HG02623 (cell line): ENCODE data around the gene RUNX2.
"Not testable (repeated sequence)": the region's sequence is repeated elsewhere in the genome, so short reads cannot be mapped to it uniquely, and the experiment has no call there.

ENCODE experiments used
- ATAC-seq: cut with Tn5 transposase; IDR thresholded peaks from one replicate; pipeline ENCODE4 v1.9.1; 2021; ENCODE audit warnings: moderate library complexity; ENCODE audit not compliant: unreplicated experiment

Gene RUNX2

DNA sequence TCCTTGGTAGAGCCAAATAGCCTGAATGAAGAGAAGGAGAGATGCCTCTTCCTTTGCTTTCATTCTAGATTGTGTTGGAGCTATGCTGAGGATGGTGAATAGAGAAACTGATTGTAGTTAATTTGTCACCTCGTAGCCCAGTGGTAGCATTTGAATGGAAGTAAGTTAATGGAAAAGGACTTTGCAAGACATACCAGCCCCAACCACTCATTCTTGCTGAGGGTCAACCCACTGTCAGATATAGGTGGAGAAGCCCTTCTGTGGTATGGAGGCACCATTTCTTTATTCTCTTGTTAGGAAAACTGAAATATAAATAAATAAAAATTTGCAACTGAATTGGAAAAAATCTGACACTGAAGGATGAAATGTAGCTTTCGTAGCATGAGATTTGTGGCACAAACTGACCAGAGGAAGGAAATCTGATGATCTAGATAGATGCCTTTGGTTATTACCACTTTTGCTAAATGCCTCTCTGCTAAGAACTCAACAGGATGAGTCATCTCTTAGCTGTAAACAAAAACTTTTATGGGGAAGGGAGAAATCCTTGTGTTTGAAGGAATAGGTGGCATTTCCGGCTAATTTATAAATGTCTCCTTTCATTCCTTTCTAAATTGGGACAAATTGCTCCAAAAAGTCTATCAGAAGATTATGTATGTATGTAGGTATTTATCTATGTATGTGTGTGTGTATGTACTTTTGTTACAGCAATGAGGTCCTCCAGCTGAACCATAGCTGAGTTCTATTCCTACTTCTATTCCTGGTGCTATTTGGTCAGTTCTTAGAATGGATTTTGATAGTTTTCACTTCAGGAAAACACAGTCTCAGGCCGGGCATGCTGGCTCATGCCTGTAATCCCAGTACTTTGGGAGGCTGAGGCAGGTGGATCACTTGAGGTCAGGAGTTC lies 126.1 kb downstream of the RUNX2 start:
- ATAC-seq: no peak

DNA sequence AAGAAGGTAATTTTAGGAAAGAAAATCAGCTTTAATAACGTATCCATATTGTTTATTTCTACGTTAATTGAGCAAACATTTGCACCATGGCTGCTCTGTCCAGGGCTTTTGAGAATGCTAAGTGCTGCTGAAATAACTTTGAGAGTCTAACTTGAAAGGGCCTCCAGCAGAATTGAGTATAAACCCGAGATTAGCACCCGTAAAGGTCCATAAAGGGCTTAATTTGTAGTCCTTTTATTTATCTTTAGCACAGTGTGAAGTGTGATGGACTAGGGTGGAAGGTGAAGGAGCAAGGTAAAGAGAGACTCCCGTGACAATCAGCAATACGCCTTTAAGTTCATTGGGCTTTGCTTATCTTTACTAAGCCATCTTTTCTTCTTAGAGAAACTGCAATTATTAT lies 127.3 kb downstream of the RUNX2 start:
- ATAC-seq: no peak

DNA sequence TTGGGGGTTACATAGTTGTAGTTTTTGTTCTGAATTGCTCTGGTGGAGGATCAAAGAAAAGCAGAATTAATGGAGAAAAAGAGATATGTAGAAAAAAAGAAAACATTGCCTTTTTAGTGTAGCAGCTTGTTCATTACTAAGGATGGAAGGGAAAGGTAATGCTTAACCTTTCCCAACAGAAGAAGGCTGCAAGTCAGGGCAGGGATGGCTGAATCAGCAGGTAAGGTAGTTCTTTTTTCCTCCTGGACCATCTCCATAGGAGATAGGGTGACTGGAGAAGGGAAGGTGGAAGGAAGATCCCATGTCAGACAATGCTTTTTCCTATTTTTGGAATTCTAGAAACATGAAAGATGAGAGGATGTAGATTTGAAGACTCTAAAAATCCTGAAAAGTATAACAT lies 129.0 kb downstream of the RUNX2 start:
- no peak for ATAC-seq

DNA sequence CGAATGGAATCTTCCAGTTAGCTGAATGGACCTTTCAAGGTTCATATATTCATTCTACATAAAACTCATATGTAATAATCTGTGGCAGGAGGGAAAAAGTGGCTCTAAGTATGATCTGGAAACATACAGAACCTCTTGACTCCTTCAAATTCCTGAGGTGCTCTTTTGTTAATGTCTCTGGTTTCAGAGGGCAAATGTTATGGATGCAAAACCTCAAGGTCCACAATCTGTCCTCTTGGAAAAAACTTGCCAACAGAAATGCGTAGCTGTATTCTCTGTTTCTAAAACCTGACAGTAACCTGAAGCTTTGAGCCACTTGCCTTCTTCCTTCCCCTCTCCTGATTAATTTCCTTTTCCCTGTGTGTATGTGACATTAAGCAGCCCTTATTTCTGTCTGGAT lies 130.5 kb downstream of the RUNX2 start:
- ATAC-seq: no peak

GRCh38 chr6:45460166-45460565 lies 132.0 kb downstream of the RUNX2 start:
- ATAC-seq: no peak

- no peak for ATAC-seq
These were observed 133.4 kb downstream of the RUNX2 start for GRCh38 chr6:45461486-45461885.

GRCh38 chr6:45462190-45463134 lies 134.3 kb downstream of the RUNX2 start:
- no peak for ATAC-seq

DNA sequence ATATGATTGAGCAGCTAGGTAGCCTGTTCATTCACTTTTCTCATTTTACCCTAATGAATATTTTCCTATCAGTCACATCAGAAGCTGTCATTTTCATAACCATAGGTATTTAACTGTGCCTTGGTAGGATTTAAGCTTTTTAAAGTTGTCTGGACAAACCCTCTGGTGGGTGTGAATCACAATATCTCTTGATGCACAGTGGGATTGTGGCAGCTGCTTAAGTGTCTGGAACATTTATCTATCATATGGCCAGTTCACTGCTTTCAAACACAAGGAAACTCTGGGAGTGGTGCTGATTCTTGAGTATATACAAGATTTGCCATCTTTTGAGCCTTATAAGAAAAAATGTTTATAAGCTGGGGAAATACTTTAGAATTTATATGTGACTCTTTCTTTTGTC lies 136.6 kb downstream of the RUNX2 start:
- no peak for ATAC-seq

GRCh38 chr6:45466686-45467085 lies 138.6 kb downstream of the RUNX2 start:
- no peak for ATAC-seq

DNA sequence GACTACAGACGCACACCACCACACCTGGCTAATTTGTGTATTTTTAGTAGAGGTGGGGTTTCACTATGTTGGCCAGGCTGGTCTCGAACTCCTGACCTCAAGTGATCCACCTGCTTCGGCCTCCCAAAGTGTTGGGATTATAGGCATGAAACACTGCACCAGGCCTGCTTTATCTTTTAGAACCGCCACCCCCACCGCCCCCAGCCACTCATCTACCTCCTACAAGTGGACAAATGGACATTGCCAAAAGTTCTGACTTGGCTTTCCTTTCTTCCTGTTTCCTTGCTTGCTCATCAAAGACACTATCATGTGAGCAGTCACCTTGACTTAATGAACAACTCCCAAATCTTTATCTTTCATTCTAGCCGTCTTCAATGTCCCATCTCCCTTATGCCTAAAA lies 139.3 kb downstream of the RUNX2 start:
- ATAC-seq: not testable (repeated sequence)

DNA sequence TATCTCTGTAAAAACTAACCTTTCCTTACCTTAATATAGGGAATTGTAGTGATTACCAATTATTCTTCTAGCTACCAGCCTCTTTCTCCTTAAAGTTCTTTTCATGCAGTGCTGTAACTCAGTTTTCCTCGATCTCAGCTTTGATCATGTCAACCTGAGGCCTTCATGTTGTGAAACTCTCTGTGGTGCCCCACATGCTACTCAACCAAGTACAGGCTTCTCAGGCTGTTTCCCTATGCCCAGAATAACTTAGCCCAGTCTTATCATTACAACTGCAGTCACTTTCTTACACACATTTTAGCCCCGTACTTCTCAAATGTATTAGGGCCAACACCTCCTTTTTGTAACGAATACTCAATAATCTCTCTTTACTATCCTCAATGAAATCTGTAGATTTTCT lies 139.7 kb downstream of the RUNX2 start:
- ATAC-seq: no peak

- ATAC-seq: no peak
These were observed 141.5 kb downstream of the RUNX2 start for GRCh38 chr6:45469663-45470062.

DNA sequence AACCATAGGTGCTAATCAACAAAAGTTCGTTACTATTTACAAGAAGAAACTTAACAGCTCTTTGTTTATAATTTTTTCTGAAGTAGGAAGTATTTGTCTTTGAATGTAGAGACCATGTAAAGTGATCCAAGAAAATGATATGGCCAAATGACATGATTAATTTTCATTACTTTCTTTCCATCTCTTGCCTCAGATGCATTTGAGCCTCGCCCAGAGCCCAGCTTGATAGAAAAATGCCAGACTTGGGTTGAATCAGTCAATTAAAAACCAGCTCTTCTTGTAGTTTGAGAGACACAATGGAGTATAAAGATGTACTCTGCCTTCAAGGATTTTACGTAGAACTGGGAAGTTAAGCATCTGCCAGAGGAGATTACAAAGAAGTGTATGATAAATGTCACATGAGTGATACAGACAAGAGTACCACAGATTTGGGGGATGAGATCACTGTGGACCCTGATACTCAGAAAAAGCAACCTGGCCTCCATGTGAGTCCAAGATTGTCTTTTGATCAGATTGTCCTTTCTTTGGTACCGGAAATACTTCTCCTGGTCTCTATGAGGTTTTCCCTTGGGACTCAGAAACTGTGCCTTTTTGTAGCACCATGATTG lies 142.1 kb downstream of the RUNX2 start:
- ATAC-seq: no peak

GRCh38 chr6:45472382-45472781 lies 144.3 kb downstream of the RUNX2 start:
- ATAC-seq: no peak

DNA sequence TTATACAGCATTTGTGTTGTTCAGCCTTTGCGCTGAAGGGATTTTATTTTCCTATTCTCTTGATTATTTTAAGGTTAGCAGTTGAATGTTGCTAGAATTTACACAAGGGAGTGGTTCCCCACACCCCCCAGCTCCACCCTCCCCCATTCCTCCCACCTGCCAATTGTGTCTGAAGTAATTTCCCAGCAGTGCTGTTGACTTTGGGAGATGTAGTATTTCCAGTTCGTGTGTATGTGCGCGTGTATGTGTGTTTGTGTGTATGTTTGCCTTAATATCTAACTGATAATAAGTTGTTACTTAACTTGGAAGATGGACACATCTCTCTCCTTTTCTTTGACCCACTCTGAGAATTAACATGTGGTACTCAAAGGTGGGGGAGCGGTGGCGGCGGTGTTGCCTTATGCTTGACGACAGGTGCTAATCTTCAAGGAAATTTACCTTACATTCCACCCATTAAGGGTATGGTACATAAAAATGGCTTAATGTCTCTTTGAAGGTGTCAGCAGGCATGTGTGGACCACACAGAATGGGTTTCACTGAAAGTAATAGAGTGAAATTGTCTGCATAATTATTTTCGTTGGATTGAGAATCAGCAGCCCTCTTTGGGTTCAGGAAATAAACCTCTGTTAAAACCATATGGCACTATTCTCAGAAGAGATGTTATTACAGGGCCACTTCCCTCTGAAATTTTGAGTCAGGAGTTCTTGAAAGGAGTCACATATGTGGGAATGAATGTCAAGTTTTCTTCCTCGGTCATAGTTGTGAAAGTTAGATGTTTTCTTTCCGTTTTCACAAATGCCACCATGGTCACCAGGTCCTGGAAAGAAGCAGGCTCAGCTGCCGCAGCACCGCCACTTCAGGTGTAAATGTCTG lies 145.2 kb downstream of the RUNX2 start:
- ATAC-seq: no peak

- ATAC-seq: no peak
These were observed 146.2 kb downstream of the RUNX2 start for GRCh38 chr6:45474376-45474775.

GRCh38 chr6:45476341-45476740 lies 148.2 kb downstream of the RUNX2 start:
- no peak for ATAC-seq

GRCh38 chr6:45477278-45477677 lies 149.1 kb downstream of the RUNX2 start:
- ATAC-seq: no peak

DNA sequence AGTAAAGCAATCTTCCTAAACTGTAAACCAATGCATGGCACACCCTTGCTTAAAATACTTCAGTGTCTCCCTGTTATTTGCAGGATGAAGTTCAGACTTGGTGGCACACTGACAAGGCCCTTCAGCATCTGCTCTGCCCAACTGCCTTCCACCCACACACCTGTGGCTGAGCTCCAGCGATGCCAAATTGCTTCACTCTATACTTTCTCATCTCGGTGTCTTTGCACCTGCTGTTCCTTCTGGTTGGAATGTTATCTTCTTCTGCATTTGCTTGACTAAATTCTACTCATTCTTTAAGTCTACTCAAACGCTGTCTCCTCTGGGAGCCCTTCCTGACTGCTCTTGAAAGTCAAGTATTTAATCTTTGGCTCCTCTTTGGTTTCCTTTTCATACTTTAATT lies 149.7 kb downstream of the RUNX2 start:
- no peak for ATAC-seq

GRCh38 chr6:45478240-45478639 lies 150.1 kb downstream of the RUNX2 start:
- ATAC-seq: no peak
